ENCODE measurements around the gene DENND4B.

Gene DENND4B

DNA sequence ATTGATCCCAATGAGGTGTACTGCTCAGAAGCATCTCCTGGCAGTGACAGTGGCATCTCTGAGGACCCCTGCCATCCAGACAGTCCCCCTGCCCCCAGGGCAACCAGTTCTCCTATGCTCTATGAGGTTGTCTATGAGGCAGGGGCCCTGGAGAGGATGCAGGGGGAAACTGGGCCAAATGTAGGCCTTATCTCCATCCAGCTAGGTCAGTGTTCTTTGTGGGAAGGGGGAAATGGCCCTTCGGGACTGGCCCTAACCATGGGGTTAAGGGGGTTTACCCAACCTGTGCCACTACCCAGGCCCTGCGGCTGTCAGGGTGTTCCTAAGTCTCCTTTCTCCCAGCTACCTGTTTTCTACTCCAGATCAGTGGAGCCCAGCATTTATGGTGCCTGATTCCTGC lies 22.5 kb upstream of the DENND4B start:
- in situ Hi-C loops (cut with MboI; ENCODE audit: low sequenced_read_pairs), result no loop called here

DNA sequence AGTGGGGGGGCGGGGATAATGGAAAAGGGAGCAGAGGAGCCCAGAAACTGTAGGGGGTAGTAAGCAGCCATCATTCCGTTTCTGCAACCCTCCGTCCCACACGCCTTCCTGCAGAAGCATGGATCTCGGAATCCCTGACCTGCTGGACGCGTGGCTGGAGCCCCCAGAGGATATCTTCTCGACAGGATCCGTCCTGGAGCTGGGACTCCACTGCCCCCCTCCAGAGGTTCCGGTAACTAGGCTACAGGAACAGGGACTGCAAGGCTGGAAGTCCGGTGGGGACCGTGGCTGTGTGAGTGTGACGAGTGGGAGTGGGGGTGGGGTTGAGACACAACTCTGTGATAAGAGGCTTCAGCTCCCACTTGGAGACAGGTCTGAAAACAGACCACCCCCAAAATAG lies 21.9 kb upstream of the DENND4B start:
- in situ Hi-C loops (cut with MboI; ENCODE audit: low sequenced_read_pairs), result no loop called here

DNA sequence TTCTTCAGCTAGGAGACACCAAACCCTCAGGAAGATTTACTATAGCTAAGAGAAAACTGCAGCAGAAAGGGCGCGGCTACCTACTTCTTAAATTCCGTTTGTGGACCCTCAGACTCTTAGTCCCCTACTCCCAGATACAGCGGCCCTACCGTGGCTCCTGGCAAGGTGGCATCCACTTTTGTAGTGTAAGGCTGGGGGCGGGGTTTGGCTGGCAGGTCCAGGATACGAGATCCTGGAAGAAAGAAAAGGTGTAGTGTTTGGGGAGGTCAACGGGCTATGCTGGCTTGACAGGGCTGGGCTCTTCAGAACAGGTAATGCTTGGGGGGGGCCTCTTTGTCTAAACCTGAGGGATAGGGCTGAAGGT lies 21.5 kb upstream of the DENND4B start:
- in situ Hi-C loops (cut with MboI; ENCODE audit: low sequenced_read_pairs), result no loop called here

DNA sequence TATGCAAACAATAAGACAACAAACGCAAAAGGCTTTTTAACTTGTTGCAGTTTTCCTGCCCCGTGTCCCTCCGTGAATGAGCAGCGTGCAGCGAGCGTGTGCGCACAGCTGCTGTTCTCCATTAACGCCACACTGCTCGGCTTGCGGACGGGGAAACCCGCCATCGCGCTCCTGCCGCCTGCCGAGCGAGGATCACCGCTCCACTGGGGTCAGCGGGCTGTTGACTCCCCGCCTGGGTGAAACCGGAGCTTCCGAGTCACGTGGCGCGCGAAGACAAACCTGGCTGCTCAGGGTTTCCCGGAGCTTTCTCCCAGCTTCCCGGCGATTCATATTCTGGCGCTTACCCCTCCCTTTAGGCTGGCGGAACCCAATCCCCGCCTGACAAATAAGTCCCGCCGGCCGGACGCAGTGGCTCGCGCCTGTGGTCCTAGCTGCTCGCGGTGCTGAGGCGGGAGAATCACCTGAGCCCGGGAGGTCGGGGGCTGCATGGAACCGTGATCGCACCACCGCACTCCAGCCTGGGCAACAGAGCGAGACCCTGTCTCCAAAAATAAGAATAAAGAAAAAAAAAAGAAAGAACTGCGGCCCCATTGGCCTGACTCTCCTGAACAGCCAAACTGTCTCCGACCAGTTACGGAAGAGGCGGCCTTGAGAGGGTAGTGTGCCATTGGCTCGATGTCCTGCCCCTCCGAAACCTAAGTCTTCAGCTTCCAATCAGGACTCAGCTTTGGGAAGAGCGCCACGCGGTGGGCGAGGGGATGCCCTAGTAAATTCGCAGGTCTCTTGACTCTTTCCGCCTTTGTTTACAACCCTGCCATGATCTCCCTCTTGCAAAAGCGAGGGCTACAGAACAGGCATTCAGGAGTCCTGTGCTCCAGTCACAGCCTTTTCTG lies 20.8 kb upstream of the DENND4B start, which contains the start of gene CREB3L4:
CREB3L4 (plus strand) TSS at position 796 of the 893 bp plus-strand sequence. CDS start 624 bp downstream, outside the sequence.
- in situ Hi-C loops (cut with MboI; ENCODE audit: low sequenced_read_pairs), result no loop called here

DNA sequence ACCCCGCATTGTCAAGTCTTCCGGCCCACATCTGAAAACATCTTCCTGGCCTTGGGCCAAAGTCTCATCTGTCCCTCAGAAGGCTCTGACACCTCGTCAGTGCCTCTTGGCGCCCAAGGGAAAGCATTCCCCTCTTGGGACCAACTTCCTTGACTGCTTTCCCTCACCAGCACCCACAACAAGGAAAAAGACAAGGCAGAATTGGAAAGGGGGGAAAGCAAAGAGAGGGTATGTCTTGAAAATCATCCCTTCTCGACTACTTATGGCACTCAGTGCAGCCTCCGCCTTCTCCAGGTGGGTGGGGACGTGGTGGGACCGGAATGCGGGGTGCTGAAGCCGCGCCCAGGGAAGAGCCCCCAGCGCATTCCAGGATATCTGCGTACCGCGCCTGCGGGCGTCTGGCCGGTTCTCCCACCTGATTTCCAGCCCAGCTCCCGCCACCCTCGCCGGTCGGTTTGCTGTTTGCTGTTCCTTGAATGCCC lies 17.4 kb upstream of the DENND4B start:
- in situ Hi-C loops (cut with MboI; ENCODE audit: low sequenced_read_pairs), result no loop called here

DNA sequence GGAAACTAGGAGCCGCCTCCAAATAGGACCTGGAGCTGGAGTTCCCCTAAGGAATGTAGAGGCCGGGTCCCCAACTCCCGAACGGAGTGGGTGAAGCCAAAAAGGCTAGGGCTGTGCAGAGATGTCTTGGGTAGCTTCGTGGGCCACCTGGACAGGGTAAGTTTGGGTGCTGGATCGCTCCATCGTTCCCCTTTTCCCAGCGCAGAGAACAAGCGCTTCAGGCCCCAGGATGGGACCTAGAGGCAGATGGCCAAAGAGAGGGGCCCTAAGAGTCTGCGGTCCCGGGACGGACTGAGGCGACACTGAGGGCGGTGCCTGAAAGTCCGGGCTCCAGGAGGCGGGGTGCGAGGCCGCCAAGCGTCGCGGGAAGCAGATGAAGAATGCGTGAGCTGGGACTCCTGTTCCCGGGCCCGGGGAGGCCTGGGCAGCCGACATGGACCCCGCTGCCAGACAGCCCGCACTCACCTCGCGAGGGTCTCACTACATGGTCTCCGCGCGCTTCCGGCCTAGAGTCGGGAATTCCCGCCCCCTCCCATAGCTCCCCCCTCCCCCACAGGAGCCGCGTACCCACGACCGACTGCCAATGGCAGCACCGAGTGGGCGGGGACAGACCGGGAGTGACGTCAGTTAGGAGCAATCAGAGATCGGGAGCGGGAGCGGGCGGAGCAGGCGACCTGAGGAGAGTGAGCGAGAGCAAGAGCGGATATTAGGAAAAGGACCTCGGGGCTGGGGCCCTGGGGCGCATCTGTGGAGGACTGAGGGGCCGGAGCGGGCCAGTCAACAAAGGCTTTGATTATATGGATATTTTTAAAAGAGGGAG lies 16.7 kb upstream of the DENND4B start, which contains the start of gene SLC39A1:
SLC39A1 (minus strand) TSS at position 508 of the 820 bp plus-strand sequence. CDS start 822 bp downstream, outside the sequence.
- in situ Hi-C loops (cut with MboI; ENCODE audit: low sequenced_read_pairs), result no loop called here

DNA sequence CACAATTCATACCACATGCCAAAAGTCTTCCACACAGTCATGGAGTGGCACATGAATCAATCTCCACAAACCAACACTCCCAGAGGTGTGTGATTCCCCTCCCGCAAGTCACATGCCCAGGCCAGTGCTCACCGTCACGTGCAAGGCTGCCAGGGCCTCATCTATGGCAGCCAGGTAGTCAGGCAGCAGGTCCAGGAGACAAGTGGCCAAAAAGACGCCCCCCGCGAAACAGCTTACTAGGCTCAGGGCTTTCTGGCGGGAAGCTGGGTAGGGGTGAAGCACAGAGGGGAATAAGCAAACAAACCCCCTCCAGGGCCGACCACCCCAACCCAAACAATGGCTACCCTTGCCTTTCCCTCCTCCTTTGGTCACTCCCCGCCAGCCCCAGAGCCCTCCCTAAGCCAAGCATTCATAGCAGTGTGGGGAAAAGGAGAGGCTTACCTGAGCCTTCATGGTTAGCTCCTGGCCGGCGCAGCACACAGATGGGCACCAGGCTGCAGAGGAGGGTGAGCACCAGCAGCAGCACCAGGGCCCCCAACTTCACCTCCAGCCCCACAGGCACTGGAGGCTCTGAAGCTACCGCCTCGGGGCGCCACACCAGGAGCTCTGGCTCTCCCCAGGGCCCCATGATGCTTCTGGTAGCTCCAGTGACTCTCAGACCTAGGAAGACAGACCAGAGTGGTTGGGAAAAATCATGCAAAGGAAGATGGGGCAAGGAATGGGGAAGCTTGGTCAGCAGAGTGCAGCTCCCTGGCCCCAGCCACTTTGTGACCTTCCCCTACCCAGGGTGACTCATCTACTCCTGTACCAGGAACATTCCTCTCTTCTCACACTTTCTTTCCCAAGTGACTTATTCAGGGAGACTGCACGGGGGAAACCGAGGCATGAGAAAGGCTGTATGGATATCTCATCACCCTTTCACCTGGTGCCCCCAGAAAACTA lies 15.8 kb upstream of the DENND4B start:
- in situ Hi-C loops (cut with MboI; ENCODE audit: low sequenced_read_pairs), result no loop called here

DNA sequence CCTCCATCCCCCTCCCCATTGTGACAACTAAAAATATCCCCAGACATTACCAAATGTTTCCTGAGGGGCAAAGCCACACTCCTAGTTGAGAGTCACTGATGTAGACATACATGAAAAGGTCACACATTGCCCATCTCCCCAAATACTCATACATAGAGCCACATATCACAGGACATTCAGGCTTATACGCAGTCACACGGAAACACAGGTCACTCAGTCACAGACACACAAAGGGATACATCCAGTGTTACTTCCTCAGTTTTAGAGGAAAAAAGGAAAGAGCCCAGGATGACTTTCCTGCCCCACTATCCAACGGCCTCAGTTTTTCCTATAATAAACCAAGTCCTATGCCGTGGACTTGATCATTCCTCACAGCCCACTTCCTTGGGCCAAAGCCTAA lies 14.9 kb upstream of the DENND4B start:
- in situ Hi-C loops (cut with MboI; ENCODE audit: low sequenced_read_pairs), result no loop called here

DNA sequence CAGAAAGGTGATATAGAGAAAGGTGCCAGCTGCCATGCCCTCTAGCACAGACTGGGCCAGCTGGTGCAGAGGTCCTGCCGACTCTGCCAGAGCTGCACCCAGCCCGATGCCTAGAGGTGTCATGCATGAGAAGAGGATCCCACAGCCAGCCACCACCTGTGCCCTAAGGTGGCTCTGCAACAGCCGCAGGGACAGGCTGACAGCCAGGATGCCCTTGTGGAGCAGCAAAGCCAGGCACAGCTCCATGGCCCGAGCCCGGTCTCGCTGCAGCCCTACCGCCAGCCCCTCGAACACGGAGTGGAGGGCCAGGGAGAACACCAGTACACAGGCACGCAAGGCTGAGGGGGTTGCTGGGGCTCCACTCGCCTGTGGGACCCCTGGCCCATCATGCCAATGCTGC lies 13.7 kb upstream of the DENND4B start:
- in situ Hi-C loops (cut with MboI; ENCODE audit: low sequenced_read_pairs), result no loop called here

DNA sequence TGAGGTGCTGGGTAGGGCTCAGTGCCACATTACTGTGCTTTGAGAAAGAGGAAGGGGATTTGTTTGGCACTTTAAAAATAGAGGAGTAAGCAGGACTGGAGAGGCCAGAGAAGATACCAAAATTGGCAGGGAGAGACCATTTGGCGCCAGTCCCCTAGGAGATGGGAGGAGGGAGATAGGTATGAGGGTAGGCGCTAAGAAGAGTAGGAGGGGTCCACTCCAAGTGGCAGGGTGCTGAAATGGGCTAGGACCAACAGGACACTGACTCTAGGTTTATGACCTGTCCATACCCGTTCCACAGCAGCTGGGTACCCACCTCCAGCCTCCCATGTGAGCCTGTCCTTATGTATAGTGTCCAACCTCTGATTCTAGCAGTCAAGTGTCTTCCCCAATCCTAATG lies 12.9 kb upstream of the DENND4B start:
- in situ Hi-C loops (cut with MboI; ENCODE audit: low sequenced_read_pairs), result no loop called here

DNA sequence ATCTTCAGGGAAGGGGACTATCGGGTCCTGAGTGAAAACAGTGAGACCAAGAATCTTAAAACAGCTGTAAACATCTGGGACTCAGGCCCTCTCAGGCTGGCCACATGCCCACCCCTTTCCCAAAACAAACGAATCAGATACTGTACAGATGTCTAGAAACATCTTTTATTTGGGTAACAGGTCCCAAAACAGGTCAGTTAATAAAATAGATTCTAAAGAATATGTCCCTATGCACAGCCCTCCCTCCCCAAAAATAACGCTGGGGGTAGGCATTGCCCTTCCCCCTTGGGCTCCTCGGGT lies 12.4 kb upstream of the DENND4B start:
- in situ Hi-C loops (cut with MboI; ENCODE audit: low sequenced_read_pairs), result no loop called here

DNA sequence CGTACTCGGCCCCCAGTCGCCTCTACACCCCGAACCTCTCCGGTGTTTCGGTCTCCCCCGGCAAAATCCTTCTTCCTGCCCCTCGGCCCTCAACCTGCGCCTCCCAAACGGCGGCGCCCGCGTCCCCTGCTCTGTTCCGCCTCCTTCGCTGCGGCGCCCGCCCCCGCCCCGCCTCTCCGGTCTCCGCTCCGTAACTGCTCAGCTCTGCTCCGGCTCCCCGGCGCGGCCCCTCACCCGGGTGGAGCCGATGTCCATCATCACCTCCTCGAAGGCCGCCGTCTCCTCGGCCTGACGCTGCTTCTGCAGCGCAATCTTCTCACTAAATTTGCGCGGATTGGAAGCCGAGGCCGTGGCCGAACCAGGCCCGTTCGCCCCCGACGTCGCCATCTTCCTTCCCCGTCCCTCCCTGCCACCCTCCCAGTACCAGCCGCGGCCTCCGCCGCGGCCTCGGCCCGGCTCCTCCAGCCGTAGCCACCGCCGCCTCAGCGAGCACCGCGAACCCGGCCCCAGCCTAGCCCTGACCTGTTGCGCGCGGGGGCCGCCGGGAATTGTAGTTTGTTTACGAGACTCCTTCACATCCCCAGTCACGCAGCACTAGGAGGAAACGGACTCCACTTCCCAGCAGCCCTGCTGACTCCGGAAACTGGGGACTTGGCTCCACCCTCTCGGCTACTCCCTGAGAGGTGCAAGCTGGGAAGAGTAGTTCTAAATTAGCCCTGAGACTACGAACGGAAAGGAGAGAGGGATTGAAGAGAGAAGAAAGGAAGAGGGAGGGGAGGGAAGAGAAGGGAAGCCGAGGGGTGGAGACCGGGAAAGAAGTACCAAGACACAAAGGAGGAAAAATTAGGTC lies 11.8 kb upstream of the DENND4B start, which contains the start of gene CRTC2:
CRTC2 (minus strand) TSS at position 502 of the 850 bp plus-strand sequence; CDS start at position 387, 115 bp downstream.
- in situ Hi-C loops (cut with MboI; ENCODE audit: low sequenced_read_pairs), result no loop called here

DNA sequence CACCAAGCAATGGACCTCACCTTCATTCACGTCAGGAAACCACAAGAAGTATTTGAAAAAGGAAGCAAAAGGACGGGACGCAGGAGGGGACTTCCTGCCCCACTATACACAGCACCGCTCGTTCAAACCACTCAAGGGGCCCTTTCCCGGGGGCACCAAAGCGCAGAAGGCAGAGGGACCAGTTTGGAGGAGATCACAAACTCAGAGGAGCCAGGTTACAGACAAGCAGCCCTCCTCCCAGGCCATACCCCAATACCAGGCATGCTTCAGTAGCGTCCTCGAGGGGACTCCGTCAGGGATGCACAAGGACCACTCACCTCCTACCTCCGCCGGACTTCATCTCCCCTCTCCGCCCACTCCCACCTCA lies 11.2 kb upstream of the DENND4B start:
- in situ Hi-C loops (cut with MboI; ENCODE audit: low sequenced_read_pairs), result no loop called here

DNA sequence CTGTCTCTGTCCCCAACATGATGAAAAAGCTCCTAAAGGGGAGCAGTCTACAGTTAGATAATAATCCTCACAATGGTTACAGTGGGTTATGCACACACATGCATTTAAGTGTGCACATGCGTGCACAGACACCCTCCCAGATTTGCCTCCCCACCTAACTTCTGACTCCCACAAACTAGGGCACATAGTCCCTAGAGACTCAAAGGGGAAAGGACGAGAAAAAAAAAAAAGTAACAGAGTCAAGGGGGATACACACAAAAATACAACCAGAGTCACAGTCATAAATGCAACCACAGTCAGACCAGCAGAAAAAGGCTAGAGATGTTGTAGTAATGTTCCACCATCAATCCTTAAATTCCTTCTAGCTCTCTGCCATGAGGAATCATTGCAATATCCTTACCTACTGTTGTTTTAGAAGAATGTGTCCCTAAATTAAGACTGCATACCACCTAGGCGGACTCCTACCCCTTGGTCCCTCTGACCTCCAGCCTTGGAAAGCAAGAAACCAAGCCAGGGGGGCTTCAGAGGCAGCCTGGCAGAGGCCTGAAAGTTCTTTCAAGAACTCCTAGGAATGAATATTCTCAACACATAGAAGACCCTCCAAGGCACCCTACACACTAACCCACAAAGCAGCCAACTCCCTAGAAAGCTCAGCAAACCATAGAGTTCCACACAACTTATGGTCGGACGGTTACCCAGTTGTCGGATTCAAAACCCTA lies 10.6 kb upstream of the DENND4B start:
- in situ Hi-C loops (cut with MboI; ENCODE audit: low sequenced_read_pairs), result no loop called here

DNA sequence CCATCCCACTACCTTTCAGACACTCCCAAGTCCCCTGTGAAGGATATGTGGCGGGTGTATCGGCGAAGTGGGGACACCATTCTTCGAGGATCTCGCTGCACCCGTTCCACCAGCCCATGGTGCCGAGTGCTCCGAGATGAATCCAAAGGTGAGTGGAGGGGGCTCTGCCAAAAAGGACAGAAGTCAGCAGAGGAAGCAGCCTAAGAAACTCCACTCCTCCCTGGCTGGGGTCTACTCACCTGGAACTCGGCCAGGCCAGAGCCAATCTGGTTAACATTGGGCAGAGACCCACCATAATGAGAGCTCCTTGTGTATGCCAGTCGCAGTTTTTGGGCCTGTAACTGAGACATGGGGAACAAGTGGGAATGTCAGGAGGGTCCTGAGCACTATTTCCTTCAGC lies 8.3 kb upstream of the DENND4B start:
- in situ Hi-C loops (cut with MboI; ENCODE audit: low sequenced_read_pairs), result no loop called here

DNA sequence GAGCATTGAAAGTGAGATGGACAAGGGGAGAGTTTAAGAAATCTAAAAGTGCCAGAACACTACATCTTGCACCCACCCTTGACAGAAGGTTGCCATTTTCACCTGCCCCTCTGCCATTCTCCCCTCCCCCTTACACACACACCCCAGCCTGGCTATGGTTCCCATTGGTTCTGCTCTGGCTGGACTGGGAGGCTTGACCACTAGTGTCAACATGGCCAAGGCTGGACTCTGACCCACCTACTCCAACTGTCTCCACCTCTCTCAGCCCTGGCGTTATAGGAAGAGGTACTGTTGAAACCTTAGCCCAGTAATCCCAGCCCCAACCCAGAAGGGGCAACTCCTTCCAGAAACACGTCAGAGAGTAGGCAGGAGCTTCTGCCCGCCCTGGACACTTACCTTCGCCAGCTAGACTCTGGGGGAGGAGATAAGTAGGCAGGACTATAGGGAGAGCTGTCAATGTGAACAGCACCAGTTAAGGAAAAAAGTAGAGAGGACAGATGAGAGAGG lies 7.4 kb upstream of the DENND4B start:
- in situ Hi-C loops (cut with MboI; ENCODE audit: low sequenced_read_pairs), result no loop called here

DNA sequence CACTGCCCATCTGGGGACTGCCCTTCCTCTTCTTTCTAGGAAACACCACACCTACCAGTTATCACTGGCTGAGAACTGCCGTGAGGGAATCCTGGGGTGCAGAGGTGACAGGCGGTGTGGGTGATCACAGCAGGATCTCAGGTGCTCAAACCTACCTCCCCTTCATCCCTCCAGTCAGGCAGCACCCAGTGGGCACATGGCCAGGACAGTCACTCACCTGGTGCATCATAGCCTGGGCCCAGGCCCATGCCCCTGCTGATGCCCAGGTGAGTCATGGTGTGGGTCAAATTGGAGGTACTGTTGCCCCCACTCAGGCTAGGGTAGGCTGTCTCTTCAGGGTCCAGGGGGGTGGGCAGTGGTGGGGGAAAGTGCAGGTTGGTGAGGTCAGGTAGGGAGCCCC lies 5.3 kb upstream of the DENND4B start:
- in situ Hi-C loops (cut with MboI; ENCODE audit: low sequenced_read_pairs), result no loop called here

DNA sequence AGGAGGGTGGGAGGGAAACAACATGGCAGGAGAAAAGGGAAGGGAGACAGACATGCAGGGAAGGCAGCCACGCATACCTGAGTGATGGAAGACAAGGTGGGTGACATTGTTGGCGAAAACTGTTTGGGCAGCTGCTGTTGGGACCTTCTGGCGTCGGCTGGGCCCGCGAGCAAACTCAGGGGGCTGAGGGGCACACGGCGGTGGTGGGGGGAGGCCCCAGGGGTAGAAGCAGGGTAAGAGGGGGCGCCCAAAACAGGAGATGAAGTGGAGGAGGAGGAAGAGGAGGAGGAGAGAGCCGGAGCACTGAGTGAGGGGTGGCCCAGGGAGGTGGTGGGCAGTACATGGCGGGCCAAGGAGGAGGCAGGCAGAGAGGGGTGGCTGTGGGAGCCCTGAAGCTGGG lies 4.7 kb upstream of the DENND4B start:
- in situ Hi-C loops (cut with MboI; ENCODE audit: low sequenced_read_pairs), result no loop called here
